Daoy (cell line): ENCODE data around the gene ARMH4. TPM values are rescaled to one million over a fixed set of nuclear protein-coding genes. Genes with fewer than 3 reads are reported as not detected.

Source experiments
- DNase-seq: peaks from one replicate; pipeline ENCODE4 v3.0.0-alpha.2; 2015; ENCODE audit warnings: low read depth
- total RNA-seq: library from RNA; depleted of rRNA; stranded (reverse); fragments of >200 nt; shearing (Covaris generic); gene quantifications from 2 replicates; pipeline ENCODE4 v1.2.3, GENCODE V29; 2014; rRNA removed

The ARMH4 gene
- 2.9 and 3.3 TPM in 2 replicates for total RNA-seq

DNA sequence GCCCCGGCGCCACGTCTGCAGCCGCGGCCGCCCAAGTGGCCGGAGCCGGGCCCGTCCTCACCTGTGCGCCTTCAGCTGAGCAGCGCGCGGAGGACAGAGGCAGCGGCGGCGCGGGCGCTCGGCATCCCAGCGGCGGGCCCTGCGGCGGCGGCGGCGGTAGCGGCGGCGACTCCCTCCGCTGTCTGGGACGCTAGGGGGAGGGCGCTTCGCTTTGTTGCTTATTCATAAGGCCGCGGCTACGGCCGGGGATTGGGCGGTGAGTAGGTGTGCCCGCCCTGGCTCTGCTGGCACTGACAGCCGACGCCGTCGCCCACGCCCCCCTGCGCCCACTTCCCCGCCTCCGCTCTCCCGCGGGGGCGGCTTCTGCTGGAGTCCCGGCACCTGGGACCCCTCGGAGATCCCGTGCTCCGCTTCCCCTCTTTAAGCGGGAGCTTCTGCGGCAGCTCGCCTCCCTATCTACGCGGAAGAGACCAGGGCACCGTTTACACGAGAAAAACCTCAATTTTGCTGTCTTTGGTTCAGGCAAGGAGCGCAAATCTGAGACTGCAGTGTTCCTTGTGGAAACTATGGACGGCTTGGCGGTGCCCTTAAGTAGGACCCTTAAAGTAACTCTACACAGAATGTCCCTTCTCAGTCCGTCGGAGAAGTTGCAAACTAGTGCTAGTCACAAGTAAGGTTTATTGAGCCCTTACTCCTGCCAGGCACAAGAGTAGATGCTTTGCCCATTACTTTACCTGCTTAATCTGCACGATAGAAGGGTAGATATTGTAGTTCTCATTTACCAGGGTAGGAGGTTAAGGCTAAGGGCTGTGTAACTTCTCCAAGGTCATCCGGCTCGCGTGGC, at the start of gene ARMH4:
TSS of gene ARMH4 (minus strand) at position 200 of the 844 bp plus-strand sequence. CDS start 12,855 bp downstream, outside the sequence.
- peak; percentile 91 for DNase-seq

GRCh38 chr14:58200846-58201245, 48.8 kb upstream of the ARMH4 start:
- no peak for DNase-seq

DNA sequence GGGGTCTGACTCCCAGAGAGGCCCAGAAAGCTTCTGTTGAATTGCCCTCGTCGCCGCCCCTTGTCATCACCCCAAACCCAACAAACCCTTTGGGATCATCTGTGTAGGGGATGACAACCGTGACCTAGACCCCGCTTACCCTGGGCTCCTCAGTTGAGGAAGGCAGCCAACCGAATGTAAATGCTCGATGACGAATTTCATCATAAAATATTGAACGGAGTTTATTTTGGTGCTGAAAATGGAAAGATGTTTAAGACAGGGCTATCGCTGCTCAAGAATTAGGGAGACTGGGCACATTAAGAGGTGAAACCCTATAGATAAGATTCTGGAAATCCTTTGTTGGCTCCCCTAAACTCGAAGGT, 48.4 kb upstream of the ARMH4 start:
- no peak for DNase-seq

DNA sequence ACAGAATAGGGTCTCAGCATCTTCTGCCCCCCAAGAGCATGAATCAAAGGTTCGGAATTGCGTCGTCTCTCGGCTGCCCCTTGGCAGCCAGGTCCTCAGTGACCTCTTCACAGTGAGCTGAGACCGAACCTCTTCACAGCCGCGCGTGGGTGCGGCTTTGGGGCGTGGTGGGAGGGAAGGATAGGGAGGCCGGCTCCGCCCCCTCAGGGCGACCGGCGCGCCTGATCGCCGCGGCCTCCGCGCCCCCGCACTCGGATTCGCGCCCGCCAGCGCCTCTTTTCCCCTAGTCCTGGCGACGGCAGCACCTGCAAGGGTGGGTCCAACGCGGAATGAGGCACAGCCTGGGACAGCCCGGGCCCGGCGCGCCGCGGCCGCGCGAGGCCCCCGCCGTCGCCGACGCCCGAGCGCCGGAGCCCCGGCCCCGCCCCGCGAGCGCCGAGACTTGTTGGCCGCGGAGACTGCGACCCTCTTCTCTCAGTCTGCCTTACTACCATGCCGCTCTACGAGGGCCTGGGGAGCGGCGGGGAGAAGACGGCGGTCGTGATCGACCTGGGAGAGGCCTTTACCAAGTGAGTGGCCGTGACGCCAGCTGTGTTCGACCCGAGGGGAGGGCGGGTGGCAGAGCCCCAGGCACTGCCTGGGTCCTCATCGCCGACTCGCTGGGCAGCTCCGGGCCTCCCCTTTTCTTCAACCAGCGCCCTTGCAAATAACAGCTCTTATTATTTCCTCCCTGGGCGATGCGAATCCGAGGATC, 47.9 kb upstream of the ARMH4 start, which contains the start of gene ACTR10:
TSS of gene ACTR10 (plus strand) at position 424 of the 754 bp plus-strand sequence. CDS start at position 493, 69 bp downstream.
- DNase-seq, result peak; percentile 90

- no peak for DNase-seq
Measured at GRCh38 chr14:58198086-58198485, 46.1 kb upstream of the ARMH4 start.

DNA sequence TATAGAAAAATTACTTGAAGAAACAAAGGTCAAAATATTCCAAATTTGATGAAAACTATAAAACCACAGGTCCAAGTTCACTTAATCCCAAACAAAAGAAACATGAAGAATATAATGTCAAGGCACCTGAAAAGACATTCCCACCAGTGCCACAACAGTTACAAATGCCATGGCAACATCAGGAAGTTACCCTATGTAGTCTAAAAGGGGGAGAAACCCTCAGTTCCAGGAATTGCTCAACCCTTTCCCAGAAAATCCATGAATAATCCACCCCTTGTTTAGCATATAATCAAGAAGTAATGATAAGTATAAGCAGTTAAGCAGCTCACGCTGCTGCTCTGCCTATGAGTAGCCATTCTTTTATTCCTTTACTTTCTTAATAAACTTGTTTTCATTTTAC, 44.2 kb upstream of the ARMH4 start:
- no peak for DNase-seq

GRCh38 chr14:58193542-58193941, 41.5 kb upstream of the ARMH4 start:
- DNase-seq, result no peak

DNA sequence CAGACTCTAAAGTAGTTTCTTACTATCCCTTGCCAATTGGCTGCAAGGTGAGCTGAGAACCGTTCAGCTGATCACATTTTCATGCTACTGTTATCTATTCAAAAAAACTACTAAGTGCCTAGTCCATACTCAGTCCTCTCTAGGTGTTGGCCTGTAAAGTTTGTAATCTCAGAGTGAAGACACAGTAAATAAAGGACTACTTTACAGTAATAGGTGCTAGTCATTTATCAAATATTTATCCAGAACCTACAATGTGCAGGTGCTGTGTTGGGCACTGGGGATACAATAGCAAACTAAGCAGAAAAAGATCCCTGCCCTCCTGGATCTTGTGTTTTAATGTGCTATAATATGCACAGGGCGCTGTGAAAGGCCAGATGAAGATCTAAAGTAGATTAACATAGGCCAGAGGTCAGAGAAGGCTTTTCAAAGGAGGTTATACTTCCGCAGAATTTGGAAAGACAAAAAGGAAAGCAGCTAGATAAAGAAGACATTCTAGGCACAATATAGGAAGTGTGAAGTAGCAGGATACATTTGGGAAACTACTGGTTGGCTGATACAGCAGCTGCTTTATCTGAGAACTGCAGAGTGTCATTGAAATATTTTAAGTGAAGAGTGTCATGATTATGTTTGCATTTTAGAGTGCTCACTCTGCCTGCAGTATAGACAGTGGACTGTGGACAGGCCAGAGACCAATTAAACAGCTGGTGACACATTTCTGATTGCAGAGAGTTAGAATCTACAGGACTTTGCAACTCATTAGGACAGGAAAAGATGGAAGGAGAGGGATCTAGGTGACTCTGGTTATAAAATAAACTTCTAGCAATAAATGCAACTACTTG, 40.0 kb upstream of the ARMH4 start:
- DNase-seq, result no peak

GRCh38 chr14:58189176-58189575, 37.2 kb upstream of the ARMH4 start:
- DNase-seq, result no peak

GRCh38 chr14:58177125-58177524, 25.1 kb upstream of the ARMH4 start:
- no peak for DNase-seq

DNA sequence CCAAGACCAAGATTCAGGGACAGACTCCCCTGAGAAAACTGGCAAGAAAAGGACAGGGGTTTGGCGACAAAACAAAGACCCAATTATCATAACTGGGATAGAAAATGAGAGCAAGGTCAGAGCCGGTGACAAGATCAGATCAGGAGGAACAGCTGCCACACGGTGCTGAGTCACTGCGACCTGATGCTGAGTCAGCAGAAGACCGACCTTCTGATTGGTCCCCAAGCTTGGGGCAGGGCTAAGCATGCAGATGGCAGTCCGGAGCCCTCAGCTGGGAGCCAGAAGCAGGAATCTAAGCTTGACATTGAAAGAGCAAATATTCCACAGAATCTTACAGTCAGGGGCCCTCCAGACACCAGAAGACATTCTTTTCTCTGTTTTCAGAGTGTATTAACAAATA, 19.1 kb upstream of the ARMH4 start:
- DNase-seq, result peak; percentile 94

DNA sequence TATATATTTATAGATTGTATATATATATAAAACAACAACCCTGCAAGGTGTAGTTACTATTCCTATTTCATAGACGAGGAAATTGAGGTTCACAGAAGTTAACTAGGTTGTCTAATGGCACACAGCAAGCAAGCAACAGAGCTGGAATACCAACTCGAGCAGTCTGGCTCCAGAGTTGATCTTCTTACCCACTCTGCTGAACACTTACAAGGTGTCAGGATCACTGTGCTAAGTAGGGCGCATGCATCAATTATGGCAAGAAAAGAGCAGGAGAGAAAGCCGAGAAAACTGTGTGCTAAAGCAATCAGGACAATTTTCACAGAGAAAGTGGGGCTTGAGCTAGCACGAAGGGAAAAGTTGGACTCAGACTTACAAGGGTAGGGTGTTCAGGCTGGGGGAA, 15.9 kb upstream of the ARMH4 start:
- no peak for DNase-seq

- DNase-seq, result no peak
Measured at GRCh38 chr14:58167057-58167456, 15.0 kb upstream of the ARMH4 start.

GRCh38 chr14:58166005-58166983, 14.3 kb upstream of the ARMH4 start:
- DNase-seq, result peak; percentile 87

DNA sequence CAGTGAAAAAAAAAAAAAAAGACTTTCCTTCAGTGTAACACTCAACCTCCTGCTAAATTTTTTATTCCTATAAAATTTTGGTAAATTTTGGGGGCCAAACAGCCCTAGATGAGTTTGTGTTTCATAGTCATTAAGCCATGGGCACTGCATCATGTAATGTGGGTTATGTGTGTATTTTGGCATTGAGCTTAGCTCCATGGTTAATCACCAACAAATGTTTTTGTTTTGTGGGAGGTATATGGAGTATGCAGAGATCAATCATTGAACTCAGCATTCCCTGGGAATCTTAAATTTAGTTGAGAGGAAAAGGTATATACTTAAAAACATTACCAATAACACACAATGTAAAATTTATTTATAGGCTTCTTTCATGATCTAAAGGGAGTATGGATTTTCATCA, 8.5 kb upstream of the ARMH4 start:
- DNase-seq, result no peak

DNA sequence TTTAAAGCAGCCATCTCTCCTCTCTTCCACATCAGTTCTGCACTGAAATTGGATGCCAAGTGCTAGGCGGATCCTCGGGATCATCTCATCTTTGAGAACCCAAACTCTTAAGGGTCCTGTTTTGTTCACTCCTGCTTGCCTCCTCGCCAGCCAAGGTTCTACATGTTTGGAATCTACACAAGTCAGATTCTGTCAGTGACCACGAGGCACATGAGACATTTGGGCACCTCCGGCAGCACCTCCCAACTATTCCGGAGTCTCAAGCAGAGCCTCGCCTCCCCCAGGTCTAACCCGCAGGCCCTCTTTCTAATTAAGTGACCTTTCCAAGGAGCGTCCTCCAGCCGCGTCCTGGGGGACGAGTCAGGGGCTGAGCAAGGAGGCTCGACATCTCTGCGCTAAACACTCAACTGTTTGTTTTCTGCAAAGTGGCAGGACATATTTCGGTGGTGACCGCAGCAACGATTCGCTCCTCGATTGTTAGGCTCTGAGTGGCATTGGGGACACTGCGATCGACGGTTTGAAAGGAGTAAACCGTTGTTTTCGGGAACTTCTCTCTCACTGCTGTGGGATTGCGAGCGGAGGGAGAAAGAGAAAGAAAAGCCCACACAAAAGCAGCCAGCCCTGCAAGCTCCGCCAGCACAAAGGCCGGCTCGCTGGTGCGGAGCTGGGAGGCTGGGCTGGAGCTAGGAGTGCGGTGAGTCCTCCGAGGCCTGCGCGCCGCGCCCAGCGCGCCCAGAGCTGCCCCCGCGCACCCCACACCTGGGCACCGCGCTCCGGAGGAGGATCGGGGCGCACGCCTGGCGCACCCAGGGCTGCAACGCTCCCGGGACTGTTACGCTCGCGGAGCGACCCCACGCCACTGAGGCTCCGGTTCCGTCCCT, 640 bp downstream of the ARMH4 start:
- DNase-seq, result peak; percentile 60

GRCh38 chr14:58150243-58150805, 1.7 kb downstream of the ARMH4 start:
- DNase-seq, result no peak

- no peak for DNase-seq
Measured at GRCh38 chr14:58149196-58149595, 2.8 kb downstream of the ARMH4 start.

- no peak for DNase-seq
Measured at GRCh38 chr14:58146399-58146798, 5.6 kb downstream of the ARMH4 start.
